HCT116 (cell line): ENCODE data around the gene RNU5B-1. TPM values are rescaled to one million over a fixed set of nuclear protein-coding genes. Genes with fewer than 3 reads are reported as not detected.

Experiments
- ATAC-seq: fragments of 200-7000 bp; cut with Tn5 transposase; 2 replicates; pipeline ENCODE4 v1.9.1; 2020; ENCODE audit warnings: mild to moderate bottlenecking, moderate library complexity
- BruUV-seq: library from RNA; stranded (reverse); fragments of 400-500 nt; replicated peaks from 2 replicates; lab custom pipeline; 2021; lab: Mats Ljungman, UMichigan
- CTCF ChIA-PET: fragments of 300-600 bp; sonication (Branson Sonifier 250); formaldehyde crosslinking; loops from one replicate; lab custom pipeline; 2021; ENCODE audit warnings: antibody characterized with exemption; lab: Charles Lee
- POLR2A ChIA-PET: fragments of 300-600, 350-600 bp; sonication (Branson Sonifier 250); formaldehyde crosslinking; loops from one replicate; lab custom pipeline; 2021; ENCODE audit warnings: antibody characterized with exemption; lab: Charles Lee
- RAD21 ChIA-PET, 2 experiments: fragments of 300-600 bp; sonication (Branson Sonifier 250); formaldehyde crosslinking; loops; one replicate each; lab custom pipeline; 2023; ENCODE audit warnings: low total read pairs in 2 of 2; ENCODE audit not compliant: uncharacterized antibody in 2 of 2, unreplicated experiment in 2 of 2, low non-redundant PET in 1 of 2; lab: Charles Lee
- DNase-seq: peaks from one replicate; pipeline ENCODE4 v3.0.0-alpha.2; 2010; ENCODE audit warnings: low read depth, low spot score
- H2AFZ ChIP-seq: fragments of 200-600 bp; shearing (Covaris generic), sonication (generic); 2 replicates; pipeline ENCODE4 v1.6.1; 2017; ENCODE audit warnings: low read depth, mixed run types, mixed read lengths, antibody characterized with exemption, low read length; ENCODE audit not compliant: poor library complexity, severe bottlenecking
- H3K27ac ChIP-seq: 2 replicates; pipeline ENCODE4 v1.5.1; 2012; ENCODE audit warnings: low read depth, low read length
- H3K27me3 ChIP-seq: fragments of 200-600 bp; sonication (generic); 2 replicates; pipeline ENCODE4 v1.6.1; 2016; ENCODE audit warnings: mixed run types, low read length, mixed read lengths; ENCODE audit not compliant: insufficient read depth
- H3K36me3 ChIP-seq, 2 experiments: fragments of 200-500 bp in 1 of 2; fragments of 200-600 bp in 1 of 2; sonication (Bioruptor generic) in 1 of 2; sonication (generic) in 1 of 2; 2 replicates each; pipeline versions ENCODE4 v1.5.1 to v1.6.1; 2014 to 2016; ENCODE audit warnings: low read length in 2 of 2, inconsistent platforms in 1 of 2, mixed read lengths in 1 of 2, mixed run types in 1 of 2; ENCODE audit not compliant: insufficient read depth in 2 of 2, control insufficient read depth in 1 of 2
- H3K4me1 ChIP-seq, 2 experiments: fragments of 200-600 bp in 1 of 2; sonication (generic) in 1 of 2; 2 replicates each; pipeline versions ENCODE4 v1.5.1 to v1.6.1; 2012 to 2017; ENCODE audit warnings: low read length in 2 of 2, inconsistent platforms in 1 of 2, mild to moderate bottlenecking in 1 of 2, mixed read lengths in 1 of 2, mixed run types in 1 of 2, moderate library complexity in 1 of 2; ENCODE audit not compliant: insufficient read depth in 2 of 2, control insufficient read depth in 1 of 2
- H3K4me2 ChIP-seq: fragments of 200-600 bp; sonication (generic); 2 replicates; pipeline ENCODE4 v1.6.1; 2017; ENCODE audit warnings: mixed run types, low read length, mixed read lengths
- H3K4me3 ChIP-seq, 2 experiments: fragments of 200-600 bp in 1 of 2; sonication (generic) in 1 of 2; replicated peaks in 1 of 2; 2 replicates each; pipeline ENCODE4 v1.5.1; 2011 to 2016; ENCODE audit warnings: low read length in 2 of 2, control low read depth in 1 of 2, low read depth in 1 of 2, mild to moderate bottlenecking in 1 of 2, mixed read lengths in 1 of 2, mixed run types in 1 of 2
- H3K79me2 ChIP-seq: fragments of 200-600 bp; sonication (generic); 2 replicates; pipeline ENCODE4 v1.6.1; 2017; ENCODE audit warnings: mild to moderate bottlenecking, mixed run types, low read length, moderate library complexity, mixed read lengths; ENCODE audit not compliant: insufficient read depth
- H3K9ac ChIP-seq: fragments of 200-600 bp; sonication (generic); 2 replicates; pipeline ENCODE4 v1.6.1; 2016; ENCODE audit warnings: low read length, mixed read lengths
- H3K9me2 ChIP-seq: fragments of 200-600 bp; sonication (generic), shearing (Covaris generic); 2 replicates; pipeline ENCODE4 v1.6.1; 2017; ENCODE audit warnings: mixed run types, mild to moderate bottlenecking, moderate library complexity; ENCODE audit not compliant: insufficient read depth
- H3K9me3 ChIP-seq, 2 experiments: fragments of 200-500 bp in 1 of 2; fragments of 200-600 bp in 1 of 2; sonication (Bioruptor generic) in 1 of 2; sonication (generic) in 1 of 2; 2 replicates each; pipeline ENCODE4 v1.6.1; 2014 to 2017; ENCODE audit warnings: low read length in 2 of 2, mixed read lengths in 2 of 2, inconsistent platforms in 1 of 2, low read depth in 1 of 2, mild to moderate bottlenecking in 1 of 2, mixed run types in 1 of 2, moderate library complexity in 1 of 2; ENCODE audit not compliant: control insufficient read depth in 1 of 2, insufficient read depth in 1 of 2
- H4K20me1 ChIP-seq: fragments of 200-600 bp; sonication (generic), shearing (Covaris generic); 2 replicates; pipeline ENCODE4 v1.6.1; 2017; ENCODE audit warnings: mixed run types, mild to moderate bottlenecking, moderate library complexity; ENCODE audit not compliant: insufficient read depth
- CBX3 ChIP-seq: IDR thresholded peaks from 2 replicates; pipeline ENCODE4 v1.6.1; 2012; ENCODE audit warnings: low read depth
- CEBPB ChIP-seq: IDR thresholded peaks from 2 replicates; pipeline ENCODE4 v1.6.1; 2012; ENCODE audit warnings: low read depth
- EGR1 ChIP-seq: IDR thresholded peaks from 2 replicates; pipeline ENCODE4 v1.6.1; 2012; ENCODE audit warnings: low read depth
- ELF1 ChIP-seq: IDR thresholded peaks from 2 replicates; pipeline ENCODE4 v1.6.1; 2012; ENCODE audit warnings: low read depth, borderline replicate concordance
- EZH2 ChIP-seq: fragments of 200-600 bp; sonication (generic); IDR thresholded peaks from 2 replicates; pipeline ENCODE4 v1.6.1; 2017; ENCODE audit warnings: antibody characterized with exemption, mixed run types
- FOSL1 ChIP-seq: IDR thresholded peaks from 2 replicates; pipeline ENCODE4 v1.6.1; 2012; ENCODE audit warnings: low read depth
- POLR2A ChIP-seq: IDR thresholded peaks from 2 replicates; pipeline ENCODE4 v1.7.0; 2011; ENCODE audit warnings: borderline replicate concordance; ENCODE audit not compliant: insufficient read depth, insufficient read length; ENCODE audit errors: extremely low read depth
- SP1 ChIP-seq: IDR thresholded peaks from 2 replicates; pipeline ENCODE4 v1.6.1; 2012; ENCODE audit warnings: low read depth
- SRF ChIP-seq: IDR thresholded peaks from 2 replicates; pipeline ENCODE4 v1.6.1; 2012; ENCODE audit warnings: low read depth
- intact Hi-C: fragments of 100-400 bp; cut with micrococcal nuclease; formaldehyde crosslinking; loops from 2 replicates; pipeline ENCODE4 v1.10.0; 2022
- total RNA-seq: library from RNA; stranded (reverse); gene quantifications from one replicate; pipeline ENCODE4 v1.2.1, GENCODE V29; 2021; ENCODE audit not compliant: unreplicated experiment
- TF ChIP-seq, protein P1 (sequence below): IDR thresholded peaks from 2 replicates; pipeline ENCODE4 v1.6.1; 2012; ENCODE audit warnings: low read depth
- TF ChIP-seq, protein P2 (sequence below): IDR thresholded peaks from 2 replicates; pipeline ENCODE4 v1.6.1; 2011; ENCODE audit warnings: mild to moderate bottlenecking, low read length, moderate library complexity; ENCODE audit not compliant: insufficient replicate concordance; ENCODE audit errors: extremely low read depth
- TF ChIP-seq, protein P3 (sequence below): IDR thresholded peaks from 2 replicates; pipeline ENCODE4 v1.6.1; 2012

The RNU5B-1 gene
- total RNA-seq, 1 experiment from 2014 or later, result not detected

DNA sequence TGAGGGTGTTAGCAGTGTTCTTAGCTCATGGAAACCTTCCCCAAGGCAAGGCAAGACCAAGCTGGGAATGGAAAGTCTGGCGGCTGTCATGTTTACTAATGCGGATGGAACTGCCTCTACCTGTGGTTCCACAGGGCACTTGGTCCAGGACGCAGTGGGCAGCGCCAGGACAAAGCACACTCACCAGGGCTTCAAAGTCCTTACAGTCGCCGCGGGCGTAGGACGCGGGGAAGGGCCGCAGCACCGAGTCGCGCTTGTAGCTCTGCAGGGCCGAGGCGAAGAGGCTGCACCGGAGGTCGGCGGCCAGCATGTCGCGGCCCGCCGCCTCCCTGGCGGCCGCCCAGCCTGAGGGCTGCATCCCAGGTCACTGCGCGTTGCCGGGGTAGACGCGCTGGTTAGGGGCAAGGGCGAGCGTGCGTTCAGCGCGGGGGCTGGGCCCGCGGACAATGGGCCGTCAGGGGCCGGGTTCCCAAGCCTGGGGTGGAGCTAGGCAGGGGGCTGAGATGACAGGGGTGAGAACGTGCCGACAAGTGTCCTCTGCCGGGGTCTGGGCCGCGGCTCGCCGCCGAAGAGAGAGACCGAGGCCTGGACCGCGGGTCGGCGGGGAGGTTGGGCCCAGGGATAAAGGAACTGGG lies 18.3 kb upstream of the RNU5B-1 start (continued):
- TF ChIP-seq, protein P1, sequence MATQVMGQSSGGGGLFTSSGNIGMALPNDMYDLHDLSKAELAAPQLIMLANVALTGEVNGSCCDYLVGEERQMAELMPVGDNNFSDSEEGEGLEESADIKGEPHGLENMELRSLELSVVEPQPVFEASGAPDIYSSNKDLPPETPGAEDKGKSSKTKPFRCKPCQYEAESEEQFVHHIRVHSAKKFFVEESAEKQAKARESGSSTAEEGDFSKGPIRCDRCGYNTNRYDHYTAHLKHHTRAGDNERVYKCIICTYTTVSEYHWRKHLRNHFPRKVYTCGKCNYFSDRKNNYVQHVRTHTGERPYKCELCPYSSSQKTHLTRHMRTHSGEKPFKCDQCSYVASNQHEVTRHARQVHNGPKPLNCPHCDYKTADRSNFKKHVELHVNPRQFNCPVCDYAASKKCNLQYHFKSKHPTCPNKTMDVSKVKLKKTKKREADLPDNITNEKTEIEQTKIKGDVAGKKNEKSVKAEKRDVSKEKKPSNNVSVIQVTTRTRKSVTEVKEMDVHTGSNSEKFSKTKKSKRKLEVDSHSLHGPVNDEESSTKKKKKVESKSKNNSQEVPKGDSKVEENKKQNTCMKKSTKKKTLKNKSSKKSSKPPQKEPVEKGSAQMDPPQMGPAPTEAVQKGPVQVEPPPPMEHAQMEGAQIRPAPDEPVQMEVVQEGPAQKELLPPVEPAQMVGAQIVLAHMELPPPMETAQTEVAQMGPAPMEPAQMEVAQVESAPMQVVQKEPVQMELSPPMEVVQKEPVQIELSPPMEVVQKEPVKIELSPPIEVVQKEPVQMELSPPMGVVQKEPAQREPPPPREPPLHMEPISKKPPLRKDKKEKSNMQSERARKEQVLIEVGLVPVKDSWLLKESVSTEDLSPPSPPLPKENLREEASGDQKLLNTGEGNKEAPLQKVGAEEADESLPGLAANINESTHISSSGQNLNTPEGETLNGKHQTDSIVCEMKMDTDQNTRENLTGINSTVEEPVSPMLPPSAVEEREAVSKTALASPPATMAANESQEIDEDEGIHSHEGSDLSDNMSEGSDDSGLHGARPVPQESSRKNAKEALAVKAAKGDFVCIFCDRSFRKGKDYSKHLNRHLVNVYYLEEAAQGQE, result no peak
- no peak for TF ChIP-seq CEBPB
- TF ChIP-seq, all 23 proteins: peak for 4

DNA sequence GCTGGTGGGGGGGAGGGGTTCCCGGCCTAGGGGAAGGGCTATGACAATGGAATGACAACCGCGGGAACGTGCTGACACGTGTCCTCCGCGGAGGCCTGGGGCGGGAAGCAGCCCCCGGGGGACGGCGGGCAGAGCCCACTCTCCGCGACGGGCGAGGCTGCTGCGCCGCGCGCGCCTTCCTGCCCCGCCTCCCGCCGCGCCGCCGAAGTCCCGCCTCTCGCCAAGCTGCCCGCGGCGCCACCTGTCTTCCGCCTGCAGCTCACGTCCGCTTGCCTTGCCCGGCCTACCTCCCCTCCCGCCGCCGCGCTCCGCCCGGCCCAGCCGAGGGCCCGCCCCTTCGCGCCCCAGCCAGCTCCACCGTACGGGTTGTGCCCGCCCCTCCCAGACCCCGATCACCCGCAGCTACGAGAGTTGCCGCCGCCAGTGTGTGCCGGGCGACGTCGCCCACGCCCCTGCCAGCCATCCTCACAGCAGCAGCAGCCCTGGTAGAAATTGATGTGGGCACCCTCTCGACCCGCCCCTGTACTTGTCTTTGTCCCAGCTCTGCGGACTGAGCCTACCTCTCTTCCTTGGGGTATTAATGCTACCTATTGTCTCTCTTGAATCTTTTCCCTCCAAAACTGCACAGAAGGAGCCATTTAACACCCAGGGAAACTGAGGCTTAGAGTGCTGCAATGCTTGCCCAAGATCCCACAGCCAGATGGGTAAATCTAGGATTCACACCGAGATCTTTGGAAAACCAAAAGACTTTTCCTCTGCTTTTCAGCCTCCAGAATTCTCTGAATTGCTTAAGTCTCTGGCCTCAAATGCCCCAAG lies 17.6 kb upstream of the RNU5B-1 start, which contains the start of gene PARP16:
Gene PARP16 (minus strand): TSS at position 180 of the 816 bp plus-strand sequence. CDS start 457 bp downstream, outside the sequence.
- no peaks in the 10 kb centered on the region for H3K79me2 ChIP-seq
- H3K36me3 ChIP-seq, result no peaks in the 10 kb centered on the region
- H3K4me3 ChIP-seq, result peak within 1 kb of the TSS; percentile 64 to 87
- RAD21 ChIA-PET, result interaction anchor here in 1 of 2 experiments (0.5 to 0.7 kb wide), 2 partner anchors 8 to 26 kb away, joined by 3 to 4 read pairs; no protein-coding TSS in a partner anchor
- no peaks in the 10 kb centered on the region for H3K9me3 ChIP-seq
- ATAC-seq (peak; percentile 96), DNase-seq (peak; percentile 73)
- peak within 1 kb of the TSS; percentile 76 for H3K9ac ChIP-seq
- POLR2A ChIA-PET, result interaction anchor here (0.5 to 2.7 kb wide), 9 partner anchors 8 to 461 kb away, joined by 3 to 46 read pairs (median 6); partner anchors contain the start of genes CLPX, RNU5A-1 and RNU5B-1
- peak within 1 kb of the TSS; percentile 91 for H3K4me2 ChIP-seq
- BruUV-seq, result TSS peak; percentile 78
- no peaks in the 10 kb centered on the region for H3K27me3 ChIP-seq
- peak within 1 kb of the TSS; percentile 44 for H2AFZ ChIP-seq
- CTCF ChIA-PET, result interaction anchor here (0.7 to 1.7 kb wide), 4 partner anchors 16 to 253 kb away, joined by 3 read pairs; no protein-coding TSS in a partner anchor
- H3K9me2 ChIP-seq, result no peaks in the 10 kb centered on the region
- intact Hi-C loops, result no loop called here
- H3K4me1 ChIP-seq, result peaks cover 11 to 20% of the 10 kb centered on the region in 2 experiments
- peak within 1 kb of the TSS; percentile 73 for H3K27ac ChIP-seq
- H4K20me1 ChIP-seq, result no peaks in the 10 kb centered on the region
- TF ChIP-seq, protein P2, sequence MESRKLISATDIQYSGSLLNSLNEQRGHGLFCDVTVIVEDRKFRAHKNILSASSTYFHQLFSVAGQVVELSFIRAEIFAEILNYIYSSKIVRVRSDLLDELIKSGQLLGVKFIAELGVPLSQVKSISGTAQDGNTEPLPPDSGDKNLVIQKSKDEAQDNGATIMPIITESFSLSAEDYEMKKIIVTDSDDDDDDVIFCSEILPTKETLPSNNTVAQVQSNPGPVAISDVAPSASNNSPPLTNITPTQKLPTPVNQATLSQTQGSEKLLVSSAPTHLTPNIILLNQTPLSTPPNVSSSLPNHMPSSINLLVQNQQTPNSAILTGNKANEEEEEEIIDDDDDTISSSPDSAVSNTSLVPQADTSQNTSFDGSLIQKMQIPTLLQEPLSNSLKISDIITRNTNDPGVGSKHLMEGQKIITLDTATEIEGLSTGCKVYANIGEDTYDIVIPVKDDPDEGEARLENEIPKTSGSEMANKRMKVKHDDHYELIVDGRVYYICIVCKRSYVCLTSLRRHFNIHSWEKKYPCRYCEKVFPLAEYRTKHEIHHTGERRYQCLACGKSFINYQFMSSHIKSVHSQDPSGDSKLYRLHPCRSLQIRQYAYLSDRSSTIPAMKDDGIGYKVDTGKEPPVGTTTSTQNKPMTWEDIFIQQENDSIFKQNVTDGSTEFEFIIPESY, result no peak
- TF ChIP-seq ELF1 (no peak), CBX3 (0 out of 2 replicates have a peak, but pooled peaks have one; percentile 34), EZH2 (no peak), SP1 (no peak), SRF (no peak), POLR2A (peak; percentile 16), EGR1 (no peak), FOSL1 (no peak)
- TF ChIP-seq, protein P3, sequence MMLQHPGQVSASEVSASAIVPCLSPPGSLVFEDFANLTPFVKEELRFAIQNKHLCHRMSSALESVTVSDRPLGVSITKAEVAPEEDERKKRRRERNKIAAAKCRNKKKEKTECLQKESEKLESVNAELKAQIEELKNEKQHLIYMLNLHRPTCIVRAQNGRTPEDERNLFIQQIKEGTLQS, result no peak
- TF ChIP-seq, protein P1, result no peak
